HEK293 (cell line): ENCODE results near the gene ZNF444.
A peak's percentile ranks its signal among the peaks of the same experiment; 100 is the strongest.

Experiments used
- GLI4 ChIP-seq: fragments of 450-650 bp; formaldehyde crosslinking; IDR thresholded peaks from 2 replicates; pipeline ENCODE4 v1.5.1; 2016; ENCODE audit warnings: missing biosample characterization, missing genetic modification characterization
- RBAK ChIP-seq: fragments of 450-650 bp; formaldehyde crosslinking; IDR thresholded peaks from 2 replicates; pipeline ENCODE4 v1.5.1; 2016; ENCODE audit warnings: missing biosample characterization, missing genetic modification characterization
- ZIC2 ChIP-seq: fragments of 450-650 bp; formaldehyde crosslinking; IDR thresholded peaks from 2 replicates; pipeline ENCODE4 v1.5.1; 2016; ENCODE audit warnings: missing biosample characterization, missing genetic modification characterization
- ZNF214 ChIP-seq: fragments of 450-650 bp; formaldehyde crosslinking; IDR thresholded peaks from 2 replicates; pipeline ENCODE4 v1.5.1; 2017; ENCODE audit warnings: missing biosample characterization, mild to moderate bottlenecking, missing genetic modification characterization, borderline replicate concordance
- ZNF335 ChIP-seq: fragments of 450-650 bp; formaldehyde crosslinking; conservative IDR thresholded peaks from 2 replicates; pipeline ENCODE4 v1.5.1; 2016; ENCODE audit warnings: missing biosample characterization, missing genetic modification characterization
- ZNF423 ChIP-seq: fragments of 450-650 bp; formaldehyde crosslinking; IDR thresholded peaks from 2 replicates; pipeline ENCODE4 v1.5.1; 2016; ENCODE audit warnings: missing biosample characterization, missing genetic modification characterization
- ZNF521 ChIP-seq: fragments of 450-650 bp; formaldehyde crosslinking; IDR thresholded peaks from 2 replicates; pipeline ENCODE4 v1.5.1; 2017; ENCODE audit warnings: missing biosample characterization, mild to moderate bottlenecking, missing genetic modification characterization
- ZNF747 ChIP-seq: fragments of 450-650 bp; formaldehyde crosslinking; IDR thresholded peaks from 2 replicates; pipeline ENCODE4 v1.5.1; 2016; ENCODE audit warnings: missing biosample characterization, missing genetic modification characterization
- TF ChIP-seq, protein P1 (sequence below): fragments of 450-650 bp; IDR thresholded peaks from 2 replicates; pipeline ENCODE4 v1.5.1; 2018; ENCODE audit warnings: missing biosample characterization, missing genetic modification characterization
- TF ChIP-seq, protein P2 (sequence below): fragments of 450-650 bp; formaldehyde crosslinking; IDR thresholded peaks from 2 replicates; pipeline ENCODE4 v1.5.1; 2017; ENCODE audit warnings: missing biosample characterization, mild to moderate bottlenecking, missing genetic modification characterization, moderate library complexity
- TF ChIP-seq, protein P3 (sequence below): fragments of 450-650 bp; formaldehyde crosslinking; IDR thresholded peaks from 2 replicates; pipeline ENCODE4 v1.5.1; 2016; ENCODE audit warnings: missing biosample characterization, missing genetic modification characterization
- TF ChIP-seq, protein P4 (sequence below): fragments of 450-650 bp; formaldehyde crosslinking; IDR thresholded peaks from 2 replicates; pipeline ENCODE4 v1.5.1; 2016; ENCODE audit warnings: missing biosample characterization, missing genetic modification characterization
- TF ChIP-seq, protein P5 (sequence below): fragments of 450-650 bp; formaldehyde crosslinking; IDR thresholded peaks from 2 replicates; pipeline ENCODE4 v1.5.1; 2016; ENCODE audit warnings: missing biosample characterization, missing genetic modification characterization
- TF ChIP-seq, protein P6 (sequence below): fragments of 450-650 bp; formaldehyde crosslinking; IDR thresholded peaks from 2 replicates; pipeline ENCODE4 v1.5.1; 2016; ENCODE audit warnings: missing biosample characterization, missing genetic modification characterization
- TF ChIP-seq, protein P7 (sequence below): fragments of 450-650 bp; formaldehyde crosslinking; IDR thresholded peaks from 2 replicates; pipeline ENCODE4 v1.5.1; 2016; ENCODE audit warnings: missing biosample characterization, missing genetic modification characterization

ZNF444 gene

DNA sequence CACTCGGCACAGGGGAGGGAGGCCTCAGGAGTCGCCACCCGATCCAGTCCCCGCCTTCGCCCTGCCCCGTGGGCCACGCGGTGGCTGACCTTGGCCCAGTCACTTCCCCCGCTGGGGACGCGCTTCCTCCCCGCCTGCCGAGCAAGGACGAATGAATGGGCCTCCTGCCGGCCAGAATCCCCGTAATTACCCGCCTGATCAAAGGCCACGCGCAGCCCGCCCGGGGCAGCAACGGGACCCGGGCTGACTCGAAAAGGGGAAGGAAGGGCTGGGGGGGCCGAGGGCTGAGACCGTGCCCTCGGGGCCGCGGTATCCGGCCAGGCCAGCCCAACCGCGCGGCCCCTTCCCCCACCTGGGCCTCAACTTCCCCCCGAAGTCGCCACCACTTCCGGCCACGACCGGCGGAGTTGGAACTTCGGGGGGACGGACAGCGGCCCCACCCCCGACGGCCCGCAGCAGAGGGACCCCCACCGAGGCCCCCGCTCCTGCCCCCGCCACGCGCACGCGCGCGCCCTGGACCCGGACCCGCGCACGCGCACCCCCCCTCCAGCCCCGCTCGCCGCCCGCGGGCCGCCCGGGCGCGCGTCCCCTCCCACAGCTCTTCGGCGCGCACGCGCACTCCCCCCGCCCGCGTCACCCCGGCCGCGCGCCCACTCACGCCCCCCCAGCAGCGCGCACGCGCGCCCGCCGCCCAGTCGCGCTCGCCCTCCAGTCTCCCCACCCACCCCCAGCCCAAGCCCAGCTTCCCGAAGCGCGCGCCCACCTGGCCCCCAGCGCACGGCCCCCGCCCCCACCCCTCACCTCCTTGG is 20.5 kb upstream of the ZNF444 start (continued):
- TF ChIP-seq, protein P1, sequence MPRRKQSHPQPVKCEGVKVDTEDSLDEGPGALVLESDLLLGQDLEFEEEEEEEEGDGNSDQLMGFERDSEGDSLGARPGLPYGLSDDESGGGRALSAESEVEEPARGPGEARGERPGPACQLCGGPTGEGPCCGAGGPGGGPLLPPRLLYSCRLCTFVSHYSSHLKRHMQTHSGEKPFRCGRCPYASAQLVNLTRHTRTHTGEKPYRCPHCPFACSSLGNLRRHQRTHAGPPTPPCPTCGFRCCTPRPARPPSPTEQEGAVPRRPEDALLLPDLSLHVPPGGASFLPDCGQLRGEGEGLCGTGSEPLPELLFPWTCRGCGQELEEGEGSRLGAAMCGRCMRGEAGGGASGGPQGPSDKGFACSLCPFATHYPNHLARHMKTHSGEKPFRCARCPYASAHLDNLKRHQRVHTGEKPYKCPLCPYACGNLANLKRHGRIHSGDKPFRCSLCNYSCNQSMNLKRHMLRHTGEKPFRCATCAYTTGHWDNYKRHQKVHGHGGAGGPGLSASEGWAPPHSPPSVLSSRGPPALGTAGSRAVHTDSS = no peak
- TF ChIP-seq GLI4 (tag by site-specific recombination) = peak; percentile 38
- TF ChIP-seq, protein P2, sequence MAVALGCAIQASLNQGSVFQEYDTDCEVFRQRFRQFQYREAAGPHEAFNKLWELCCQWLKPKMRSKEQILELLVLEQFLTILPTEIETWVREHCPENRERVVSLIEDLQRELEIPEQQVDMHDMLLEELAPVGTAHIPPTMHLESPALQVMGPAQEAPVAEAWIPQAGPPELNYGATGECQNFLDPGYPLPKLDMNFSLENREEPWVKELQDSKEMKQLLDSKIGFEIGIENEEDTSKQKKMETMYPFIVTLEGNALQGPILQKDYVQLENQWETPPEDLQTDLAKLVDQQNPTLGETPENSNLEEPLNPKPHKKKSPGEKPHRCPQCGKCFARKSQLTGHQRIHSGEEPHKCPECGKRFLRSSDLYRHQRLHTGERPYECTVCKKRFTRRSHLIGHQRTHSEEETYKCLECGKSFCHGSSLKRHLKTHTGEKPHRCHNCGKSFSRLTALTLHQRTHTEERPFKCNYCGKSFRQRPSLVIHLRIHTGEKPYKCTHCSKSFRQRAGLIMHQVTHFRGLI (tag by site-specific recombination) = peak; percentile 86
- TF ChIP-seq, protein P3, sequence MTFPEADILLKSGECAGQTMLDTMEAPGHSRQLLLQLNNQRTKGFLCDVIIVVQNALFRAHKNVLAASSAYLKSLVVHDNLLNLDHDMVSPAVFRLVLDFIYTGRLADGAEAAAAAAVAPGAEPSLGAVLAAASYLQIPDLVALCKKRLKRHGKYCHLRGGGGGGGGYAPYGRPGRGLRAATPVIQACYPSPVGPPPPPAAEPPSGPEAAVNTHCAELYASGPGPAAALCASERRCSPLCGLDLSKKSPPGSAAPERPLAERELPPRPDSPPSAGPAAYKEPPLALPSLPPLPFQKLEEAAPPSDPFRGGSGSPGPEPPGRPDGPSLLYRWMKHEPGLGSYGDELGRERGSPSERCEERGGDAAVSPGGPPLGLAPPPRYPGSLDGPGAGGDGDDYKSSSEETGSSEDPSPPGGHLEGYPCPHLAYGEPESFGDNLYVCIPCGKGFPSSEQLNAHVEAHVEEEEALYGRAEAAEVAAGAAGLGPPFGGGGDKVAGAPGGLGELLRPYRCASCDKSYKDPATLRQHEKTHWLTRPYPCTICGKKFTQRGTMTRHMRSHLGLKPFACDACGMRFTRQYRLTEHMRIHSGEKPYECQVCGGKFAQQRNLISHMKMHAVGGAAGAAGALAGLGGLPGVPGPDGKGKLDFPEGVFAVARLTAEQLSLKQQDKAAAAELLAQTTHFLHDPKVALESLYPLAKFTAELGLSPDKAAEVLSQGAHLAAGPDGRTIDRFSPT (tag by site-specific recombination) = peak; percentile 44; the same call in 1 of the 2 replicates
- TF ChIP-seq ZNF335 (tag by site-specific recombination) = peak; percentile 65
- no peak for TF ChIP-seq ZNF521 (tag by site-specific recombination)
- peak; percentile 93 for TF ChIP-seq ZIC2 (tag by site-specific recombination)
- TF ChIP-seq, protein P4, sequence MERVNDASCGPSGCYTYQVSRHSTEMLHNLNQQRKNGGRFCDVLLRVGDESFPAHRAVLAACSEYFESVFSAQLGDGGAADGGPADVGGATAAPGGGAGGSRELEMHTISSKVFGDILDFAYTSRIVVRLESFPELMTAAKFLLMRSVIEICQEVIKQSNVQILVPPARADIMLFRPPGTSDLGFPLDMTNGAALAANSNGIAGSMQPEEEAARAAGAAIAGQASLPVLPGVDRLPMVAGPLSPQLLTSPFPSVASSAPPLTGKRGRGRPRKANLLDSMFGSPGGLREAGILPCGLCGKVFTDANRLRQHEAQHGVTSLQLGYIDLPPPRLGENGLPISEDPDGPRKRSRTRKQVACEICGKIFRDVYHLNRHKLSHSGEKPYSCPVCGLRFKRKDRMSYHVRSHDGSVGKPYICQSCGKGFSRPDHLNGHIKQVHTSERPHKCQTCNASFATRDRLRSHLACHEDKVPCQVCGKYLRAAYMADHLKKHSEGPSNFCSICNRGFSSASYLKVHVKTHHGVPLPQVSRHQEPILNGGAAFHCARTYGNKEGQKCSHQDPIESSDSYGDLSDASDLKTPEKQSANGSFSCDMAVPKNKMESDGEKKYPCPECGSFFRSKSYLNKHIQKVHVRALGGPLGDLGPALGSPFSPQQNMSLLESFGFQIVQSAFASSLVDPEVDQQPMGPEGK (tag by site-specific recombination) = peak; percentile 72
- TF ChIP-seq ZNF747 (tag by site-specific recombination) = no peak
- TF ChIP-seq, protein P5, sequence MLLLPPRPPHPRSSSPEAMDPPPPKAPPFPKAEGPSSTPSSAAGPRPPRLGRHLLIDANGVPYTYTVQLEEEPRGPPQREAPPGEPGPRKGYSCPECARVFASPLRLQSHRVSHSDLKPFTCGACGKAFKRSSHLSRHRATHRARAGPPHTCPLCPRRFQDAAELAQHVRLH (tag by site-specific recombination) = 0 out of 2 replicates have a peak, but pooled peaks have one; percentile 23
- TF ChIP-seq ZNF423 (tag by site-specific recombination) = no peak
- TF ChIP-seq, protein P6, sequence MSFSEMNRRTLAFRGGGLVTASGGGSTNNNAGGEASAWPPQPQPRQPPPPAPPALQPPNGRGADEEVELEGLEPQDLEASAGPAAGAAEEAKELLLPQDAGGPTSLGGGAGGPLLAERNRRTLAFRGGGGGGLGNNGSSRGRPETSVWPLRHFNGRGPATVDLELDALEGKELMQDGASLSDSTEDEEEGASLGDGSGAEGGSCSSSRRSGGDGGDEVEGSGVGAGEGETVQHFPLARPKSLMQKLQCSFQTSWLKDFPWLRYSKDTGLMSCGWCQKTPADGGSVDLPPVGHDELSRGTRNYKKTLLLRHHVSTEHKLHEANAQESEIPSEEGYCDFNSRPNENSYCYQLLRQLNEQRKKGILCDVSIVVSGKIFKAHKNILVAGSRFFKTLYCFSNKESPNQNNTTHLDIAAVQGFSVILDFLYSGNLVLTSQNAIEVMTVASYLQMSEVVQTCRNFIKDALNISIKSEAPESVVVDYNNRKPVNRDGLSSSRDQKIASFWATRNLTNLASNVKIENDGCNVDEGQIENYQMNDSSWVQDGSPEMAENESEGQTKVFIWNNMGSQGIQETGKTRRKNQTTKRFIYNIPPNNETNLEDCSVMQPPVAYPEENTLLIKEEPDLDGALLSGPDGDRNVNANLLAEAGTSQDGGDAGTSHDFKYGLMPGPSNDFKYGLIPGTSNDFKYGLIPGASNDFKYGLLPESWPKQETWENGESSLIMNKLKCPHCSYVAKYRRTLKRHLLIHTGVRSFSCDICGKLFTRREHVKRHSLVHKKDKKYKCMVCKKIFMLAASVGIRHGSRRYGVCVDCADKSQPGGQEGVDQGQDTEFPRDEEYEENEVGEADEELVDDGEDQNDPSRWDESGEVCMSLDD (tag by site-specific recombination) = peak; percentile 86
- no peak for TF ChIP-seq RBAK (tag by site-specific recombination)
- no peak for TF ChIP-seq ZNF214 (tag by site-specific recombination)
- TF ChIP-seq, protein P7, sequence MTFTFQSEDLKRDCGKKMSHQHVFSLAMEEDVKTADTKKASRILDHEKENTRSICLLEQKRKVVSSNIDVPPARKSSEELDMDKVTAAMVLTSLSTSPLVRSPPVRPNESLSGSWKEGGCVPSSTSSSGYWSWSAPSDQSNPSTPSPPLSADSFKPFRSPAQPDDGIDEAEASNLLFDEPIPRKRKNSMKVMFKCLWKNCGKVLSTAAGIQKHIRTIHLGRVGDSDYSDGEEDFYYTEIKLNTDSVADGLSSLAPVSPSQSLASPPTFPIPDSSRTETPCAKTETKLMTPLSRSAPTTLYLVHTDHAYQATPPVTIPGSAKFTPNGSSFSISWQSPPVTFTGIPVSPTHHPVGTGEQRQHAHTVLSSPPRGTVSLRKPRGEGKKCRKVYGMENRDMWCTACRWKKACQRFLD (tag by site-specific recombination) = no peak
